ENCODE measurements around the gene GTPBP2. TPM values are rescaled to one million over a fixed set of nuclear protein-coding genes. Genes with fewer than 3 reads are reported as not detected.

GTPBP2 gene
- 34.5 and 68.4 TPM in 2 replicates for total RNA-seq

GRCh38 chr6:43629104-43629504 lies at the start of gene GTPBP2:
Gene GTPBP2, minus strand, starts transcription at chr6:43629264. Its CDS starts 102 bp downstream, at chr6:43629162.

GRCh38 chr6:43644940-43645612 lies 16.0 kb upstream of the GTPBP2 start, which contains the start of gene RSPH9:
Gene RSPH9, plus strand, starts transcription at chr6:43645036. Its CDS starts 63 bp downstream, at chr6:43645099.

GRCh38 chr6:43635387-43636307 lies 6.6 kb upstream of the GTPBP2 start, which contains the start of gene MAD2L1BP:
Gene MAD2L1BP, plus strand, starts transcription at chr6:43635840. Its CDS starts 36 bp downstream, at chr6:43635876.

GRCh38 chr6:43575772-43576551 lies 53.1 kb downstream of the GTPBP2 start, which contains the start of the genes POLH and XPO5:
Gene POLH, plus strand, starts transcription at chr6:43576185. Its CDS starts 6,135 bp downstream, at chr6:43582320.
Gene XPO5, minus strand, starts transcription at chr6:43576038. Its CDS starts 174 bp downstream, at chr6:43575864.

Other genes with a start within 250 kb of the GTPBP2 start
- gene ABCC10, start 201.7 kb downstream of the GTPBP2 start, total RNA-seq = 12.8 and 30.3 TPM in 2 replicates
- gene DLK2, start 173.7 kb downstream of the GTPBP2 start, total RNA-seq = 0.16 and 1.1 TPM in 2 replicates
- gene TJAP1, start 151.7 kb downstream of the GTPBP2 start, total RNA-seq = 6.8 and 13.7 TPM in 2 replicates
- gene LRRC73, start 118.9 kb downstream of the GTPBP2 start, total RNA-seq = under 0.01 and 0.06 TPM in 2 replicates
- gene YIPF3, start 112.3 kb downstream of the GTPBP2 start, total RNA-seq = 86.9 and 201 TPM in 2 replicates
- 24.6 and 36.4 TPM in 2 replicates for gene POLR1C, start 112.2 kb downstream of the GTPBP2 start, total RNA-seq
- gene XPO5, start 53.2 kb downstream of the GTPBP2 start, total RNA-seq = 15.2 and 39.9 TPM in 2 replicates
- 16.7 and 26.6 TPM in 2 replicates for gene POLH, start 53.1 kb downstream of the GTPBP2 start, total RNA-seq
- gene MAD2L1BP, start 6.6 kb upstream of the GTPBP2 start, total RNA-seq = 18.6 and 21.4 TPM in 2 replicates
- 0.06 and 0.16 TPM in 2 replicates for gene RSPH9, start 15.8 kb upstream of the GTPBP2 start, total RNA-seq
- 37.8 and 39.2 TPM in 2 replicates for gene MRPS18A, start 58.5 kb upstream of the GTPBP2 start, total RNA-seq
- 2.6 and 12.5 TPM in 2 replicates for gene VEGFA, start 140.9 kb upstream of the GTPBP2 start, total RNA-seq

Data from bladder microvascular endothelial cell (primary cell).